Activated T-cell treated with anti-CD3 and anti-CD28 coated beads, Interleukin-2, amount 50 U/mL, for 72 hours (primary cell): ENCODE results near the gene RDM1. TPM values are rescaled to one million over a fixed set of nuclear protein-coding genes. Genes with fewer than 3 reads are reported as not detected.

ENCODE experiments used
- total RNA-seq, 2 donors: library from RNA; stranded (reverse); gene quantifications; one replicate each; pipeline ENCODE4 v1.2.3, GENCODE V29; 2022

RDM1 gene
- total RNA-seq, 2 donors from 2014 or later = 7.6 to 8.4 TPM

Other genes with a start within 250 kb of the RDM1 start
- 1 to 10 TPM in 1 of 2 donors, under 1 TPM in 1; 0.32 to 1.3 TPM for gene RASL10B, start 199.1 kb downstream of the RDM1 start, total RNA-seq
- gene GAS2L2, start 177.5 kb downstream of the RDM1 start, total RNA-seq = under 1 TPM; 0.09 to 0.17 TPM
- not detected for gene C17orf50, start 169.9 kb downstream of the RDM1 start, total RNA-seq
- under 1 TPM in 1 of 2 donors, not detected in 1; 0.96 TPM for gene MMP28, start 135.1 kb downstream of the RDM1 start, total RNA-seq
- gene TAF15, start 121.3 kb downstream of the RDM1 start, total RNA-seq = 100 to 1,000 TPM; 310 to 312 TPM
- gene HEATR9, start 61.9 kb downstream of the RDM1 start, total RNA-seq = 1 to 10 TPM in 1 of 2 donors, under 1 TPM in 1; 0.46 to 1.8 TPM
- 100 to 1,000 TPM in 1 of 2 donors, 10 to 100 TPM in 1; 63.3 to 178 TPM for gene CCL5, start 50.4 kb downstream of the RDM1 start, total RNA-seq
- gene LYZL6, start 12.9 kb upstream of the RDM1 start, total RNA-seq = not detected
- not detected for gene CCL16, start 50.7 kb upstream of the RDM1 start, total RNA-seq
- not detected for gene CCL14, start 56.0 kb upstream of the RDM1 start, total RNA-seq
- gene CCL15, start 70.8 kb upstream of the RDM1 start, total RNA-seq = not detected
- gene CCL23, start 87.2 kb upstream of the RDM1 start, total RNA-seq = not detected
- 1 to 10 TPM in 1 of 2 donors, under 1 TPM in 1; 0.48 to 1.5 TPM for gene CCL18, start 133.5 kb upstream of the RDM1 start, total RNA-seq
- 100 to 1,000 TPM in 1 of 2 donors, 10 to 100 TPM in 1; 79.6 to 336 TPM for gene CCL3, start 159.4 kb upstream of the RDM1 start, total RNA-seq
- gene CCL4, start 173.1 kb upstream of the RDM1 start, total RNA-seq = 100 to 1,000 TPM in 1 of 2 donors, 10 to 100 TPM in 1; 63.9 to 200 TPM
- 10 to 100 TPM; 10.8 to 21.4 TPM for gene TBC1D3B, start 245.9 kb upstream of the RDM1 start, total RNA-seq